GM21381 (cell line): ENCODE measurements around the gene SOX6.
"Not testable (repeated sequence)": the region's sequence is repeated elsewhere in the genome, so short reads cannot be mapped to it uniquely, and the experiment has no call there.

Source experiments
- ATAC-seq: cut with Tn5 transposase; IDR thresholded peaks from one replicate; pipeline ENCODE4 v1.9.1; 2021; ENCODE audit warnings: mild to moderate bottlenecking, moderate library complexity; ENCODE audit not compliant: unreplicated experiment

Gene SOX6

DNA sequence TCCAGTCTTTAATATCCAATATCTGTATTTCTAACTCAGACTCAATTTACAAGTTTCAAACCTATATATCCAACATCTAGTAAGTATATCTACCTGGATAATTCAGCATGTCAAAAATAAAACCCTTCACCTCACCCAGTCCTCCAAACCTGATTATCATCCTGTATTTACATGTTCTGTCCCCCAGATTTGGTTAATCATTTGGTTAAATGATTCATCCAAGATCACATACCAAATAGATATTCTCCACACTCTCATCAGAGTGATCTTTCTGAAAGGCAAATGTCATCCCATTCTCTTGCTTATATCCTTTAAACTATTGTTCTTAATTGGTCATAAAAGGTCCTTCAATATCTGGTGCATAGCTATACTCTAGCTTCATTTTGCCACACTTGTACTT lies 199.0 kb downstream of the SOX6 start:
- ATAC-seq = no peak

DNA sequence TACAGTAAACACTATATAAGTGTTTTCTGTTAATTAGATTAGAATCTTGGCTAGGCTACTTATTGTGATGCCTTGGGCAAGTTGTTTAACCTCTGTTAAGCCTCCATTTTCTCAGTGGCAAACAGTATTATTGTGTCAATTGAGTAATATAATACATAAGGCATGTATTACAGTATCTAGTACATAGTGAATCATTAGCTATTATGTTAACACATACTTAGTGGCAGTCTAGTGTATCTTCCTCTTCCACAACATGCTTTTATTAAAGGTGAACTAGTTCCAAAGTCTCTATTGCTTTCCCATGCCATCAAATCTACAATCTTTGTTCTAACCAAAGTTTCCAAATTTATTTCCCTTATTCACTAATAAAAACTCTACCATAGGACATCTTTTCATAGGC lies 200.9 kb downstream of the SOX6 start:
- ATAC-seq = no peak

DNA sequence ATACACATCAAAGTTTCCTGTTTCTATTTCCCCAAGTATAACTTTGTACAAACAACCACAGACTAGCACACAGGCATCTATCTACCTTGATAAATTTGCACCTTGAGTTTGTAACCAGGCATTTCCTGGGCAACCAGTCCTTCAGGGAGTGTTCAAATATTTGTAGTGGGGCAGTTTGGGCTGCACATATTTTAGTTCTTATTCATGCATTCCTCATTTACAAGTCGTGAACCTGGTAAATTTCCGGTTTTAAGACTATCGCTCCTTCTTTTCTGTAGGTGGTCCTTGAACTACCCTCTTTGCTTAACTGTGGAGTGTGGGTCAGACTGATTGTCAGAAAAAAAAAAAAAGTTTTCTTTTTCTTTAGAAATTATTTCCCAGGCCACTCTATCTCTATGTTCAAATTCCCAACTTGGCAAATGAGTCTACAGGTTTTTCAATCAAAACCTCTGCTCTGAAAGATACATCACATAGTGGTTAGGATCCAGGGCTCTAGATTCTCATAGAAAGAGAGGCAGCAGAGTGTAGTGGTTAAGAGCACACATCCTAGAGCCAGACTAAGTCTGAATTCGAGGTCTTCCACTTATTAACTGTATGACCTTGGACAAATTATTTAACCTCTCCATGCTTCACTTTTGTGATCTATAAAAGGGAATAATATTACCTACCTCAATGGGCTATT lies 201.5 kb downstream of the SOX6 start:
- no peak for ATAC-seq

DNA sequence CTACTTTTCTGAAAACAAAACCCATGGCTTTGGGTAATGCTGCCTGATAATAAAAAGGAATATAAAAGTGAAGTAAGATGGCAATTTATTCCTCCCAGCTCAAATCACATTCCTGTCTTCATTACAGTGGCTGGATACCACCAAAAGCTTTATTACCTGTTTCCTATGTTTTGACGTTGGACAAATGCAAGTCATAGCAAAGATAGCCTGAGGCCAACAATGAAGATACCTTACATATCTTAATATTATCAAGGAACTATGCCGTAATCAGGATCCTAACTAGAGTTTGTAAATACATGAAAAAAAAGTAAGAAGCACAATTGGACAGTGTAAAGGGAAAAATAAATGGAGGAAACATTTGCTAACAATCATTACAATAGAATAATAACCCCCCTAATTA lies 202.4 kb downstream of the SOX6 start:
- no peak for ATAC-seq

DNA sequence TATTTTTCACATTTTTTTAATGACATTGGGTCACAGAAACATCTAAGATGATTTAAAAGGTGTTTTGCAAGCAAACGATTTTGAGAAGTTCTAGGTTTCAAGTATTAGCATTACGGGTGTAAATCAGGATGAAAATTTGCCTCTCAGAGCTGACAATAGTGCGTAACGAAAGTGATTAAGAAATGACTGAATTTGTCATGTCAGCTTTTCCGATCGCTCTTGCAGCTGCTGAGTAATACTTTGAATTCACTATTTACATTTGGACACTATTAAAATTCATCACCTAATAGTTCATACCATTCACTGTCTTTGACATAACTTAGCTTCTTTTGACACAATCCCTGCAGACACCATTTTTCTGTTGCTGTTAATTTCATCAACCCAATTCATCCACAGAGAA lies 205.2 kb downstream of the SOX6 start:
- no peak for ATAC-seq

DNA sequence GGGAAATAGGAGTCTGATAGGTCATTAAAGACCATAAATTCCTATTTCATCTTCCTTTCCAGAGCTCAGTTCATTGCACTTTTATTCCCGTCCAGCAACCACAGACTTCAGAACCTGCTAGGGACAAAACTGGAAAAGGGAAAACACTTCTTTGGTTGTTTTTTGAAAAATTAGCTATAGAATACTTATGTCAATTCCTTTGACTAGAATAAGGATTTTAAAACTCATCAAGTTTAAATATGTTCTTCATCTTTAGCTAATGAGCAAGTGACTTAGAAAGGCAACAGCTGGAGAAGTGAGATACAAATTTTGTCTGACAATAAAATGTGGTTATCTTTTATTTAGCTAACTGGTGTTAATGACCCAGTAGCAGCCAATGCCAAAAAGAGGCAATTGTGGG lies 206.9 kb downstream of the SOX6 start:
- no peak for ATAC-seq

DNA sequence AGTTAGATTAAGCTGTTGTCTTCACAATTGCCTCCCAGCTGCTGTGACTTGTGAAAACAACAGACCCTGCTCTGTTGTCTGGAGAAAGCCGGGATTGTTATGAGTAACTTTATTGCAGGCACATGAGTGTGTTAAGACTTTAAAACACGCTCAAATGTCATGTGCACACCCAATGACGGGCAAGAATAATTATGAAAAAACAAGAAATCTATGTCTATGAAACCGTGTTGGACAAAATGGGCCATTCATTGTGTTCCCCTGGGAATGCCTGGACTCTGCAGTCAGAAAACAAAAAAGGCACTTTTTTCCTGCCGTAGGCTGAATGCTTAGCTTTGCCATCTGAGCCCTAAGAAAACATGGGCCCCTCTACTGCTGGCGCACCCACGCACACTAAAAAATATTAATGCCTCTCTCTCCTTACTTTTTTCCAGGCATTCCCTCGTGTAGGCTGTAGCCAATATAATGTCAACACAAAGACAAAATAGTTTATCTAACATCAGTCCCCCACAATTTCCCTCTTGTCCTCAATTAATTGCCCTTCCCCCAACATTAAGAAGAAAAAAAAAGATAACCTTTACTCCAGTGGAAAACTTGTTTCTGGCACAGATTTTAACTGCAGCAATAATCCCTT lies 207.9 kb downstream of the SOX6 start:
- no peak for ATAC-seq

DNA sequence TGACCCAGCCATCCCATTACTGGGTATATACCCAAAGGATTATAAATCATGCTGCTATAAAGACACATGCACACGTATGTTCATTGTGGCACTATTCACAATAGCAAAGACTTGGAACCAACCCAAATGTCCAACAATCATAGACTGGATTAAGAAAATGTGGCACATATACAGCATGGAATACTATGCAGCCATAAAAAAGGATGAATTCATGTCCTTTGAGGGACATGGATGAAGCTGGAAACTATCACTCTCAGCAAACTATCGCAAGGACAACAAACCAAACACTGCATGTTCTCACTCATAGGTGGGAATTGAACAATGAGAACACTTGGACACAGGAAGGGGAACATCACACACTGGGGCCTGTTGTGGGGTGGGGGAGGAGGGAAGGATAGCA lies 209.4 kb downstream of the SOX6 start:
- ATAC-seq = not testable (repeated sequence)

DNA sequence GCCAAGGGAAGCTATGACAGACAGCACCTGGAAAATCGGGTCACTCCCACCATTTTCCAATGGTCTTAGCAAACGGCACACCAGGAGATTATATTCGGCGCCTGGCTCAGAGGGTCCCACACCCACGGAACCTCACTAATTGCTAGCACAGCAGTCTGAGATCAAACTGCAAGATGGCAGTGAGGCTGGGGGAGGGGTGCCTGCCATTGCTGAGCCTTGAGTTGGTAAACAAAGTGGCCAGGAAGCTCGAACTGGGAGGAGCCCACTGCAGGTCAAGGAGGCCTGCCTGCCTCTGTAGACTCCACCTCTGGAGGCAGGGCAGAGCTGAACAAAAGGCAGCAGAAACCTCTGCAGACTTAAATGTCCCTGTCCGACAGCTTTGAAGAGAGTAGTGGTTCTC lies 214.7 kb downstream of the SOX6 start:
- not testable (repeated sequence) for ATAC-seq

DNA sequence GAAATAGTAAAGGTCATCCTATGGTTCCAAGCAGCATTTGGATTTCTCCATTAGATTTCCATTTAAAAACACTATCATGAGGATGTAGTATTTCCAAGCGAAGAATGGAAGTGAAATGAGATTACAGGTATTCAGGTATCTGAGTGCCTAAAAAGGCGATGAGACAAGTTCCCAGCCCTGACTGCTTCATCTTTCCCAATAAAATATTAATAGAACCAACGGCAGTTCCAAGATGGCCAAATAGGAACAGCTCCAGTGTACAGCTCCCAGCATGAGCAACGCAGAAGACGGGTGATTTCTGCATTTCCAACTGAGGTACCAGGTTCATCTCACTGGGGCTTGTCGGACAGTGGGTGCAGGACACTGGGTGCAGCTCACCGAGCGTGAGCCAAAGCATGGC lies 215.2 kb downstream of the SOX6 start:
- not testable (repeated sequence) for ATAC-seq

DNA sequence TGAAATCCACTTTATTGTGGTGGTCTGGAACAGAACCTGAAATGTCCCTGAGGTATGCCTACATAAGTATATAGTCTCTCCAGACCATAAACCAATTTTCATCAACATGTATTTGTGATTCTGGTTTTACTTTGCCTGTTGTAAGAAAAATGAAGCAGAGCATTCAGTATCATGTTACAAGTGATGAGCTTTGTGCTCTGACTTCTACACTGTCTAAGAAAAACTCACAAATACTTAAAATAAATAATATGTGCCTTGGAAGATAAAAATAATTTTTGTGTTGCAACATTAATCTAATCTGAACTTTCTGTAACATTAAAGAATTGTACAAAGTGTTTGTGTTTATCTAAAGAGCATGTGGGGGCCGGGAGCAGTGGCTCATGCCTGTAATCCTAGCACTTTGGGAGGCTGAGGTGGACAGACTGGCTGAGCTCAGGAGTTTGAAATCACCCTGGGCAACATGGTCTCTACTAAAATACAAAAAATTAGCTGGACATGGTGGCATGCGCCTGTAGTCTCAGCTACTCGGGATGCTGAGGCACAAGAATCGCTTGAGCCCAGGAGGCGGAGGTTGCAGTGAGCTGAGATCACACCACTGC lies 219.5 kb downstream of the SOX6 start:
- no peak for ATAC-seq

DNA sequence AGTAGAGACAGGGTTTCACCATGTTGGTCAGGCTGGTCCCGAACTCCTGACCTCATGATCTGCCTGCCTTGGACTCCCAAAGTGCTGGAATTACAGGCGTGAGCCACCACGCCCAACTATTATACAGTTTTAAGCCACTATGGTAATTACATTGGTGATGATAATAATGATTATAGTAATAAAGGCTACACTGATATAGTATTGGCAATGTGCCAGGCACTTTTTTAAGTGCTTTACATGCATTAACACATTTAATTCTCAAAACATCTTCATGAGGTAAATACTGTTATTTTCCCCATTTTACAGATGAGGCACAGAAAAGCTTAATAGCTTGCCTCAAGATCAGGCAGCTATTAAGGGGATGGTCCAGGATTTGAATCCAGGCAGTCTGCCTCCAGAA lies 222.5 kb downstream of the SOX6 start:
- ATAC-seq = no peak

DNA sequence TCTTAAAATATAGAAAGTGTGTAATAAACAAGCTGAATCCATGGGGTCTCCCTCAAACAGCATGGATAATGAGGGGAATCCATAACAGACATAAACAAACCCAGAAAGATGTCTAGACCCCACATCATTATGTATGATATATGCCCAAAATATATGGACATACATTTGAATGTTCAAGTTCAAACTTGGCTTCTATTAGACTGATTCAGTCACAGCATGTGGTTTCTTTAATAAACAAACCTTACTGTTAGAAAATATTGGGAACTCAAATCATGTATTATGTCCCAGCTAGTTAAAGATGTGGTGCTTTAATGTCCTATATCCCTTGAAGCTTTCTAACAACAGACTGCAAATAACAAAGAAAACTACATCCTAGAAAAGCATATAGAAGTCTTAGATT lies 228.6 kb downstream of the SOX6 start:
- no peak for ATAC-seq

DNA sequence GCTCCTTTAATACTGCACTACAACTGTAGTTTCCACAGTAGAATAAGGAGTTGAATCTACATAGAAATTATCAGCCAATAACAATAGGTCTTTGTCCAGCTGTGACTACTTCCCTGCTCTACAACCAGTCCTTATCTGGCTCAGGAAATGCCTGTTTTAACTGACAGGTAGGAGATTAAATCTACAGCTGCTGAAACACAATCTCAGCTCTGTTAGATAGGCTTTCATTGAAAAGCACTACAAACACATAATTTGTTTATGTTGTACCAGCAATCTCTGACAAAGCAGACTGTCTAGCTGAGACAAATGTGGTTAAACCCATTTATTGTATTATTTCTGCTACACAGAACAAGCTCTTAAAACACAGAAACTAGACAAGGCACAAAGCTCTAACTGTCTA lies 230.0 kb downstream of the SOX6 start:
- ATAC-seq = no peak

DNA sequence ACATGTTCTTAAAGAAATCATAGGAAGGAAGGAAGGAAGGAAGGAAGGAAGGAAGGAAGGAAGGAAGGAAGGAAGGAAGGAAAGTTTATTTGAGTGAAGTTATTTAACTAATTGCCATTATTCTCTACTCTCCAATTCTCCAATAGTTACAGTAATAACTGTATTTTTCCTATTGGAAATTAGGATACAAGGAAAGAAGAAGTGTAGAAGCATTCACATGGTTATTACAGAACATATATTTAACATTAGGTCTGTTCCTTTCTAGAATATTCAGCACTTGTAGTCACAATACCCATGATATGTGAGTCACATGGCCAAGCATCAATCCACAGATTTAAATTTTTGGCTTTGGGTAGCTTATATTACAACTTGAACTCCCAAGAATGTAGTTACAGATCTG lies 230.6 kb downstream of the SOX6 start:
- no peak for ATAC-seq

DNA sequence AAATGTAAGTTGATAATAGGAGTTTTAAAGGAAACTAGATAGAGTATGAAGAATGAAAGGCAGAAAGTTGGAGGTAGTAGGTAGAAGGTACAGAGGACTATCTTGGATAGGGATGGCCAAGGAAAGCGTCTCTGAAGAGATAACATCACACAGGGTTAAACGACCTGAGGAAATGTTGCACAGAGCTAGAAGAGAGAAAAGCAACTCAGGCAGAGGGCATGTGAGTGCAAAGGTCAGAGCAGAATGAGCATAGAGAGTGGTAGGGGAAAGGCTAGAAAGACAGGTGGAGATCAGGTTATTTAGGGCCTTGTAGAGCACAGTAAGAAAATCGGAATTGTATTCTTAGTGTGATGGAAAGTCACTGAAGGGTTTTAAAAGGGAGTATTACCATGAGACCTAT lies 232.0 kb downstream of the SOX6 start:
- ATAC-seq = no peak

DNA sequence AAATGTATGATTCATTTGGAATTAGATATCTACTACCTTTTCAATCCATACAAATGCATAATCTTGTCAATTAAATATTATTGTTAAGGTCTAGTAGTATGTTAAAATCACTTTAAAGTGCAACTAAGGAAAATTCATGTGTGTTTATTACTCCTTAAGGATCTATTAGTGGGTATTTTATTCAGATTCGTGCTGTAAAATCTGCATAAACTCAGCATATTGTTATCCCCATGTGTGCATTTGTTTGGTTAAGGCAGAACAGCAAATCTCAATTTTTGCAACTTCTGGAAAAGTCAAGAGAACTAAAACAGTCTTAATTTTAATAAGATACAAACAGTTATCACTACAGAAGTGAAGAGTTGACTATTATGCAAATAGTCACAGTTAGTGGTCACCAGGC lies 234.5 kb downstream of the SOX6 start:
- ATAC-seq = no peak

DNA sequence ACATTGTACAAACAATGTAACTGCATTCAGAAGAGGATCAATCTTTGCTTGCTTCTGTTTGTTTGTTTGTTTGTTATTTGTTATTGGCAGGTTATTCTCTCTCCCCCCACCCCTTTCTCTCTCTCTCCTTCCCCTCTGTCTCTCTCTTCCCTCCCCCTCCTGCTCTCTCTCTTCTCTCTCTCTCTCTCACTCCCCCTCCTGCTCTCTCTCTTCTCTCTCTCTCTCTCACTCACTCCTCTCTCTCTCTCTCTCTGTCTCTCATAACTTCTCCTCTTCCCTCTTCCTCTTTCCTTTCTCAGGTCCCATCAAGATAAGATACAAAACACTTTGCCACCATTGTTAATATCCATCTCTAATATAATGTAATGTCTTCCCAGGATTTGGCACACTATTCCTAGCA lies 236.3 kb downstream of the SOX6 start:
- no peak for ATAC-seq

DNA sequence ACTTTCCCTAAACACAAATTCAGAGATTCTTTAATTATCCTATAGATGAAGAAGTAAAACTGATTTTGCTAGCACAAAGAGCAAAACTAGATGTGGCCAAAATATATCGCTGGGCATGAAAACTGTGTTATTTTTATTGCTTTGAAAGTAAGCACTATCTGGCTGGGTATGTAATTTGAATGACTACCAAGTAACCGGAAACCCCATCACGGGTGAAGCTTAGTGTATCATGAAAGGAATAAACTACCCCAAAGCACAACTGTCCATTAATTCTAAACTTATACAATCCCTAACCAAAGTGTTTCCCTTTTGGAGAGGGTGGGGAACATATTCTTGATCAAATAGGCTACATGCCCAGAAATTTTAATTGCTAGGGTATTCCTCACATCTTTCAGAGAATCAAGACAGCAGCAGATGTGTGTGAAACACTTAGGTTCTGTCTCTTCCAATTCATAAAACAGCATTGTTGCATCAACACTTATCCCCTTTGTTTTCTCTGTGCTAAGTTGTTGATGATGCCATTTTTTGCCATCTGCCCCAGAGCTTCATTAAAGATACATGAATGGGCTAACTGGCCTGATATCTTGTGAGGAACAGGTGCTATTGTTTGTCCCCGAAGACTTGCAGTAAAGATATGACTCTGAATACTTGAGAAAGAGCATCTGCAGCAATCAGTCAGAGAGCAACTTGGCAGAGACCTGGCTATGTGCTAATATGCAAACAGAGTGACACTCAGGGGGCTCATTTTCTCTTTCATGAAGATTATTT lies 238.2 kb downstream of the SOX6 start:
- ATAC-seq = no peak

DNA sequence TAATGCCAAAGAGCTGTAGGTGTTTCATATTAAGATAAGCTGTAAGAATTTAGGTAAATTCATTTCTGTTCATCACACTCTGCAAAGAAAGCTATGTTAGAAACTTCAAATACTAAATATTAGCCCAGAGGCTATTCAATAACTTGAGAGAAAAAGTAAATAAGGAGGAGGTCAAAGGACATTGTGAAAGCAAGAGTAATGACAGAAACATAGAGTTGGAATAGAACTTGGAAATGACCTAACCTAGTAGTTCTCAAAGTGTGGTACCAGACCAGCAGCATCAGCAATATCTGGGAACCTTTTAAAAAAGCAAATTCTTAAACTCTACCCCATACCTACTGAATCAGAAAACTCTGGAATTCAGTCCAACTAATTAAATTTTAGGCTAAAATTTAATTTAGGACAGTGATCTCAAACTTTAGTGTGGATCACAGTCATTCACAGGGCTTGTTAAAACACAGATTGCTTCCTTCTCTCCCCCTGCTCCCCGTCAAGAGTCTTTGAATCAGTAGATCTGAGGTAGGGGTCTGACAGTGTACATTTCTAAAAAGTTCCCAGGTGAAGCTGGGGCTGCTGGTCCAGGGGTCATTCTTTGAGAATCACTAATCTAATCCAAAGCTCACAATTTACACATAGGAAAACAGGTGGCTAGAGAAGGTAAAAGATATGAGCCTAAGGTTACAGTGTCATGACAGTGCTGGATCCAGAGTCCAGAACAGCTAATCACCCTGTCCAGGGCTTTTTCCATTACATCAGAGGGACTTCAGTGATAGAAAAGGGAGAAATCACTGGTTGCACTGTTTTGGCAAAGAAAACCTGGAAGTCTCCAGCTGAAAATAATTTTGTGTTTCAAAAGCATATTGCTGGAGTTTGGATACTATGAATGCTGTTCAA lies 241.1 kb downstream of the SOX6 start:
- ATAC-seq = no peak

DNA sequence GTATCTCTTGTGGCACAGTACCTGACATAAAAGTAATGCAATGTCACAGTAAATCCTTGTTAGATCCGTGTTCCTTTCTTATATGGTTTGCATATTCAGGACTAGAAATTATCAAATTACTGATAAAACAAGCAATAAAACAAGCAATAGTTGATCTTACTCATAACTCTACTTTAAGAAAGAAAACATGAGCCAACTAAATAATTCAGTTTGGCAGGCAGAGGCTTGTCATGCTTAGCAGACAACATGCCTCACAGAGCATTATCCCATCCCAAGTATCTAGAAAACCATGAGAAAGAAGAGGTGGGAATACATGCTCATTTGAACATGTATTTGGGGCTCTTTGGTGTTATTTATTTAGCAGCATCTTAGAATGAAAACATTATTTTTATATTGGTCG lies 241.9 kb downstream of the SOX6 start:
- no peak for ATAC-seq
